Stimulated activated CD4-positive, alpha-beta T cell treated with anti-CD3 and anti-CD28 coated beads, Interleukin-4, amount 100 ng/mL, for 1 hour (primary cell): ENCODE results near the gene OR8B4.
A peak's percentile ranks its signal among the peaks of the same experiment; 100 is the strongest.
"Not testable (repeated sequence)": the region's sequence is repeated elsewhere in the genome, so short reads cannot be mapped to it uniquely, and the experiment has no call there.

ENCODE experiments used
- DNase-seq: peaks from one replicate; pipeline ENCODE4 v3.0.0-alpha.2; 2020

The OR8B4 gene

DNA sequence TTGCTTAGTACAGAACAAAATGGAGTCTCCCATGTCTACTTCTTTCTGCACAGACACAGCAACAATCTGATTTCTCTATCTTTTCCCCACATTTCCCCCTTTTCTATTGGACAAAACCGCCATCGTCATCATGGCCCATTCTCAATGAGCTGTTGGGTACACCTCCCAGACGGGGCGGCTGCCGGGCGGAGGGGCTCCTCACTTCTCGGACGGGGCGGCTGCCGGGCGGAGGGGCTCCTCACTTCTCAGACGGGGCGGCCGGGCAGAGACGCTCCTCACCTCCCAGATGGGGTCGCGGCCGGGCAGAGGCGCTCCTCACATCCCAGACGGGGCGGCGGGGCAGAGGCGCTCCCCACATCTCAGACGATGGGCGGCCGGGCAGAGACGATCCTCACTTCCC, 21.5 kb downstream of the OR8B4 start:
- not testable (repeated sequence) for DNase-seq

DNA sequence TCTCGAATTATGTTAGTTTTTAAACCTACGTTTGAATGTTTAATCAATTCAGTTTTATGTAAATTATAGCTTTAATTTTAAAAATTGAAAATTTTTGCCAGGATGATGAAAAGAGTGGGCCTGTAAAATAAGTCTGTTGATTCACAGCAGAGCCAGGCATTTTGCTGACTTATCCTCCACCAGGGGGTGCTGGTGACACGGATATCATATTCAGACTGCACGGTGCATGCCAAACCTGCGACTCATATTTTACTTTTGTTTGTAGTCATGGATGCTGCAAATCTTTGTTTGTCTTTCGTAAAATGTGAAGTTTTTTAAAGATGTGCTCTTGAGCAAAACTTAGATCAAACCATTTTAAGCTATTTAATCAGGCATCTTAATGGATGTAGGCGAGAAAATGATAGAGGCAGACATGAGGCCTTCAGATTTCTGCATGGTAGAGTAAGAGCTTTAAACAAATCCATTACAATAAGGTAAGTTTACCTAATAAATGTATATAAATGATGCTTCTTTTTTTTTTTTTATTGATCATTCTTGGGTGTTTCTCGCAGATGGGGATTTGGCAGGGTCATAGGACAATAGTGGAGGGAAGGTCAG, 22.2 kb downstream of the OR8B4 start:
- DNase-seq: peak; percentile 29

DNA sequence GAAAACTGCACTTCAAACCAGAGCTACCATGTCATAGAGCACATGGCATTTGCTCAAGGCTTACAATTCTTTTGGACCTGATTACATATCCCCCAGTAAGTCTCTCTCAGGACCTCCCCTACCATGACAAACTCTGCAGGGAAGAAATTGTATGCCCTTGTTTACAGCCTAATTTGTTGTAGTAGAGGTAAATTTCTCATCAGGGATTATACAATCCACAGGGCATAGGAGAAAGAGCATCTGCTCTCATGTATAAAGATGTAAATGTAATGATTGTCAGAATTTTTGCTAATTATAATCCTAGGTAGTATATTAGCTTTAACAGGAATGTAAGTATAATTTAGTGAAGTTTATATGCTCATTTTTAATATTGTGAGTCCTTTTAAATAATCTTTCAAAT, 25.7 kb downstream of the OR8B4 start, which contains the start of gene OR8B3:
Gene OR8B3, minus strand, starts transcription at position 101 of the 400 bp plus-strand sequence. CDS start 1,673 bp downstream, outside the sequence.
- DNase-seq: no peak

DNA sequence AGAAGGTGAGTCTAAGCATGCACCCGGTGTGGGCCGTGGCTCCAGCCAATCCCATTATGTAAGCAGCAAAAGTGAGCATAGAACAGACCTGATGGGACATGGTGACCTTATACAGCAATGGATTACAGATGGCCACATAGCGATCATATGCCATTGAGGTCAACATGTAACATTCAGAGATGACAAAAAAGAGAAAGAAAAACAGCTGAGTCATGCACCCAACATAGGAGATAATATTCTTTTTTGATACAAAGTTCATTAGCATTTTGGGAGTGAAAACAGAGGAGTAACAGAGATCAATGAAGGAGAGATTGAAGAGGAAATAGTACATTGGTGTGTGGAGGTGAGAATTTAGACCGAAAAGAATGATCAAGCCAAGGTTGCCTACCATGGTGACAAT, 27.8 kb downstream of the OR8B4 start:
- not testable (repeated sequence) for DNase-seq

DNA sequence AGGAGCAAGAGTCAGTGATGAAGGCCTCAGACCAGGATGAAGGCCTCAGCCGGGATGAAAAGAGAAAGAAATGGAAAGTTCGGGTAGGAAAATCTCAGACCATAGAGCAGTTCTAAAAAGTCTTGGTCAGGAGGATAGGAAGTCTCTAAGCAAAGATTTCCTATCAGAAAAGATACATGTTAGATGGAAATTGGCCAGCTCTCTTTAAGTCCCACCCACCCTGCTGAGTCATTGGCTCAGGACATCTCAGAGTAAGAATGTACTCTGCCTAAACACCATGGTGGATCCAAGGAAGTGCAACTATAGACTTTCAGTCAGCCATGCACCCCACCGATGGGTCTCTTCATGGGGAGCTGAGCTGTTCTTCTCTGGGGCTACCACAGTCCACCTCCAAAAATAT, 30.3 kb downstream of the OR8B4 start:
- DNase-seq: no peak

DNA sequence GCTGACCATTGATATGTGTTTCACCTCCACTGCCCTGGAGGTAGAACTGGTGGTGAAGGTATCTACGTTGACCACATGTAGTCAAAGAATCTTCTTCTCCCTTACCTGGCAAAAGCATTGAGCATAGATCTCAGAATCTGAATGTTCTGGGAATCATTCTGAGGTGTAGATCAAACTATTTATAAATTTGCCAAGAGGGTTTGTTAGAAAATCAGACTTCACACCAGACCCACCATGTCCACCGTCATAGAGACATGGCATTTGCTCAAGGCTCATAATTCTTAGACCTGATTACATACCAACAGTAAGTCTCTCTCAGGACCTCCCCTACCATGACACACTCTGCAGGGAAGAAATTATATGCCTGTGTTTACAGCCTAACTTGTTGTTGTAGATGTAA, 40.3 kb downstream of the OR8B4 start, which contains the start of gene OR8B2:
Gene OR8B2, minus strand, starts transcription at position 101 of the 400 bp plus-strand sequence. CDS start 1,156 bp downstream, outside the sequence.
- no peak for DNase-seq

DNA sequence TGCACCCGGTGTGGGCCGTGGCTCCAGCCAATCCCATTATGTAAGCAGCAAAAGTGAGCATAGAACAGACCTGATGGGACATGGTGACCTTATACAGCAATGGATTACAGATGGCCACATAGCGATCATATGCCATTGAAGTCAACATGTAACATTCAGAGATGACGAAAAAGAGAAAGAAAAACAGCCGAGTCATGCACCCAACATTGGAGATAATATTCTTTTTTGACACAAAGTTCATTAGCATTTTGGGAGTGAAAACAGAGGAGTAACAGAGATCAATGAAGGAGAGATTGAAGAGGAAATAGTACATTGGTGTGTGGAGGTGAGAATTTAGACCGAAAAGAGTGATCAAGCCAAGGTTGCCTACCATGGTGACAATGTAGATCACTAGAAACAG, 41.8 kb downstream of the OR8B4 start:
- DNase-seq: not testable (repeated sequence)

DNA sequence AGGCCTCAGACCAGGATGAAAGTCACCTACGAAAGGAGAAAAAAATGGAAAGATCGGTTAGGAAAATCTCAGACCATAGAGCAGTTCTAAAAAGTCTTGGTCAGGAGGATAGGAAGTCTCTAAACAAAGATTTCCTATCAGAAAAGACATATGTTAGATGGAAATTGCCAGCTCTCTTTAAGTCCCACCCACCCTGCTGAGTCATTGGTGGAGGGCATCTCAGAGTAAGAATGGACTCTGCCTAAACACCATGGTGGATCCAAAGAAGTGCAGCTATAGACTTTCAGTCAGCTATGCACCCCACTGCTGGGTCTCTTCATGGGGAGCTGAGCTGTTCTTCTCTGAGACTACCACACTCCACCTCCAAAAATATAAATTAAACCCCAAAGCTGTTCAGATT, 44.1 kb downstream of the OR8B4 start:
- no peak for DNase-seq

DNA sequence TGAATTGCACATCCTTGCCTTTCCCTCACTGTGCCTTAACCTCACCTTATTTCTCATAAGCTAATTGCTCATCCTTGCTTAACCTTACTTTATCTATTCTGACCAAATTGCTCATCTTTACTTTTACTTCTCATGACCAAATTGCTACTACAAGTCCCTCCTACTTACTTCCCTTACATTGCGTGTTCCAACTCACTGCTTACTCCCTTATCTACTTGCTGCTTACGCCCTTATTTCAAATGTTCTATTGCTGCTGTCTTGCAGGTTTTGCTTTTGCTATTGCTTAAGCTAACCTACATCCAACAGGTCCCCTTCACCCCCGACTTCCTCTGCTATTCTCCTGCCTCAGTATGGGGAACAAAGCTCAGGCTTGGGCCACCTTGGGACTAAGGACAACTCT, 48.4 kb downstream of the OR8B4 start:
- DNase-seq: no peak
